Measurements from ENCODE around the gene RSF1.

GRCh38 chr11:77776455-77776854 lies 44.1 kb downstream of the RSF1 start:
- TF ChIP-seq CTCF (IDR thresholded peaks at IDR 0.05) (peak in 1 of 4 experiments; percentile 13), POLR2A (IDR thresholded peaks at IDR 0.05) (no peak)

Data from uterus (tissue), 2 donors.